HG02571 (cell line): Measurements from ENCODE around the gene C13orf46.

Experiments used
- ATAC-seq: cut with Tn5 transposase; IDR thresholded peaks from one replicate; pipeline ENCODE4 v1.9.1; 2021; ENCODE audit warnings: mild to moderate bottlenecking, moderate library complexity; ENCODE audit not compliant: unreplicated experiment

The C13orf46 gene

GRCh38 chr13:113972451-113973217 is 1.2 kb downstream of the C13orf46 start:
- ATAC-seq: no peak

- ATAC-seq: no peak
These were observed 2.2 kb downstream of the C13orf46 start for GRCh38 chr13:113971471-113972231.

- ATAC-seq: no peak
These were observed 2.9 kb downstream of the C13orf46 start for GRCh38 chr13:113970810-113971470.

DNA sequence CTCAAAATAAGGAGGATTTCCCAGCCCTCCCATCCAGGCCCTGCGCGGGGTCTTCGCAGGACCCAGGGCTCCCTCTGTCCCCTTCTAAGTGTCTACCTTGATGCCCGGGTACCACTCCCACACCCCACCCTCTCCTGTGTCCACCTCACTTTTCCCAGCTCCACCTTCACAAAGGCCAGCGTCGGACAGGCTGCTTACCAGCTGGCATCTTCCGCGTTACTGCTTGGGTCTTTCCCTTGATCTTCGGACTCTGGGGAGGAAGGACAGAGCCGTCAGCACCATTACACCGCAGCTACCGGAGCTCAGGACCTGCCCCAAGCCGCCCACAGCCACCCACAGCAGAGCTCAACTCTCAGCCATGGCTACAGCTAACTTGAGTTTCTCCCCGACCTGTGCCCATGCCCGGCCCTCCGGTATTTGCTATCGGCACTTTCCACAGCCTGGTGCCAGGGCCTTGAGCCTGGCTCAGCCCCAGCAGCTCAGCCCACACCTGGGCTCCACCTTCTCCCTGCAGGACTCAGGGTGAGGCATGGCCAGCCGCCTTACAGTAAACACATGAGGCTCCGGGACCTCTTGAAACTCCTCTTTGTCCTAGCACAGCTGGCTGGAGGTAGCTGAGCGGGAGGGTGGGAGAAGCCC is 3.8 kb downstream of the C13orf46 start:
- no peak for ATAC-seq

- ATAC-seq: no peak
These were observed 4.4 kb downstream of the C13orf46 start for GRCh38 chr13:113969311-113969972.

- no peak for ATAC-seq
These were observed 5.2 kb downstream of the C13orf46 start for GRCh38 chr13:113968463-113969310.

GRCh38 chr13:113967729-113968462 is 6.0 kb downstream of the C13orf46 start:
- no peak for ATAC-seq

DNA sequence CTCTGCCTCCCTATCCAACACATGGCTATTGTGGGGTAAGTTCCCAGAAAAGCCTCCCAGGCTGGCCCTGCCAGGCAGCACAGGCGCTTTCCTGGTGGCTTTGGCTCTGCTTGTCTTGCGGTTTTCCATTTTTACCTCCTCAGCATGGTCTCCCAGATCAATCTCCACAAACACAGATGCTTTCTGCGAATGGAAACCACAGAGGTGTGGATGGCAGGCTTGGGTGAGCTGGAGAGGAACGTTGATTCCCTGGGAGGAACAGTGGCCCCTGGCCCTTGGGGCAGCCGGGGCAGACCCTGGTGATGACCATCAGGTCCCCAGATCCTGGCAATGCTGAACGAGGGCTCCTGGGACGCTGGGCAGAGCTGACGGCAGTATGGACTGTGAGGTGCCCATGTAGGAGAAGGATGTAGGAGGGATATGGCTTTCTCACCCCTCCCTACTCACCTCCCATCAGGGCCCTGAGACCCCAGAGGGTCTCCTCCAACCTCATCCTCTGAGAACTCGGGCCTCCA is 6.6 kb downstream of the C13orf46 start:
- ATAC-seq: no peak

DNA sequence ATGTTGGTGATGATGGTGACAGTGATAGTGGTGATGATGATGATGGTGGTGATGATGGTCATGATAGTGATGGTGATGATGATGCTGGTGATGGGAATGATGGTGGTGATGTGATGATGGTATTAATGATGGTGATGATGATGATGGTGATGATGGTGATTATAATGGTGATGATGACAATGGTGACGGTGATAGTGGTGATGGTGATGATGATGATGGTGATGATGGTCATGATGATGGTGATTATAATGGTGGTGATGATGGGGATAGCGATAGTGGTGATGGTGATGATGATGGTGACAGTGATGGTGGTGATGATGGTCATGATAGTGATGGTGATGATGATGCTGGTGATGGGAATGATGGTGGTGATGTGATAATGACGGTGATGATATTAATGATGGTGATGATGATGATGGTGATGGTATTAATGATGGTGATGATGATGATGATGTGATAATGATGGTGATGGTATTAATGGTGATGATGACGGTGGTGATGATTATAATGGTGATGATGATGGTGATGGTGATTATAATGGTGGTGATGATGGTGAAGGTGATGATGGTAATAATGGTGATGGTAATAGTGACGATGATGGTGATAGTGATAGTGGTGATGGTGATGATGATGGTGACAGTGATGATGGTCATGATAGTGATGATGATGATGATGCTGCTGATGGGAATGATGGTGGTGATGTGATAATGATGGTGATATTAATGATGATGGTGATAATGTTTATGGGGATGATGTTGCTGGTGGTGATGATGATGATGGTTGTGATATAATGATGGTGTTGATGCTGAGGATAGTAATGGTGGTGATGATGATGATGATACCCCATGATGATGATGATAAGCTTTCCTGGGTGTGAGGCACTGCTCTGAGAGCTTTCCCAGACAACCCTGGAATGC is 7.7 kb downstream of the C13orf46 start:
- no peak for ATAC-seq

- ATAC-seq: no peak
These were observed 8.4 kb downstream of the C13orf46 start for GRCh38 chr13:113965383-113965874.

DNA sequence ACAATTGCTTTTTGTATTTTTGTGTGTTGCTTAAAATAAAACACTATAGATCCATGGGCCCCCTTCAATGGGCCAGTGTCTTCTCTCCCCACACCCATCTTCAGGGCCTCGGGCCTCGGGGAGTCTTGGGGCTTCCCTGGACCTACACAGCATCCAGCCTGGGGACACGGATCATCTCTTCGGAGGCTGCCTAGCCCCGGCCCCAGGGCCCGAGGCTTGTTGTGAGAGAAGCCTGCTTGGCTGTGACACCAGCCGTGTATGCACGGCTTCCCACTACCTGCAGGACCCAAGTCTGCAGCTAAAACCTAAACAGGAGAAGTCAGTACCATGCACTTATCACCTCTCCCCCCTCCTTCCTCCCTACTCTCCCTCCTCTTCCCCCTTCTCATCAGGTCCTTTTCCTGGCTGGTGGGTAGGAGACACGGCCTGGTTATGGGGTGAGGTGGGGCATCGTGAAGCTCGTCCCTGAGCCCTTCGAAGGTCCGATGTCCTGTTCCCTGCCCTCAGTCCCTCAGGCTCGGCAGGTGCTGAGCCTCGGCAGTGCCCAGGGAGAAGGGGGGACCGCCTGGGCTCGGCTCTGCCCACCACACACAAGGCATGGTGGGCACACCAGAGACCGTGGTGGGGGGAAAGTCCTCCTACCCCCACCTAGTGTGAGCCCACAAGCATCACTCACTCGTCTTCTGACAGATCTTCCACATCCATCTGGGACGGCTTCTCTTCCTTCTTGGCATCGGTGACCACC is 9.5 kb downstream of the C13orf46 start:
- no peak for ATAC-seq

DNA sequence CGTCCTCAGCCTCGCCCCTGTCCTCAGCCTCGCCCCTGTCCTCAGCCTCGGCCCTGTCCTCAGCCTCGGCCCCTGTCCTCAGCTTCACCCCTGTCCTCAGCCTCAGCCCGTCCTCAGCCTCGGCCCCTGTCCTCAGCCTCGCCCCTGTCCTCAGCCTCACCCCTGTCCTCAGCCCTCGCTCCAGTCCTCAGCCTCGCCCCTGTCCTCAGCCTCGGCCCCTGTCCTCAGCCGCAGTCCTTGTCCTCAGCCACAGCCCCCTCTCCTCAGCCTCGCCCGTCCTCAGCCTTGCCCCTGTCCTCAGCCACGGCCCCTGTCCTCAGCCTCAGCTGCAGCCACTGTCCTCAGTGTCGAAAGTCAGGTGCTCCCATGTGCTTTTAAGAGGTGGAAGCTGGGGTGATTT is 10.5 kb downstream of the C13orf46 start:
- no peak for ATAC-seq

GRCh38 chr13:113962975-113963374 is 10.9 kb downstream of the C13orf46 start:
- ATAC-seq: no peak

DNA sequence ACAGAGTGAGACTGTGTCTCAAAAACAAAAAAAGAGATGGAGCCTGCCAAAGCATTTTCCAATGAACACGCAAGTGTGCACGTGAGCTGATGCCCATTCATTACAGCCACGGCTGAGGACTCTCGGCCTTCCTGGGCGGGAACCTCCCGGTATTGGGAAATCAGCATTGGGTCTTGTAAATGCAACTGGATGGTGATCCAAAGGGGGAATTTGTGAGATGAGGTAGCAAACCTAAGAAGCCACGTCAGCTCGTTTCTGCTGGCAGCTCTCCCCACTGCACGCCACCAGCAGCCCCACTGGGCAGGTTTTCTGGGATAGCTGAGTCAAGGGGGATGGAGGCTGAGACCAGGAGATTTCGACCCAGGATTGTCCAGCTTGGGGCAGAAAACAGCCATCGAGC is 11.5 kb downstream of the C13orf46 start:
- ATAC-seq: no peak

DNA sequence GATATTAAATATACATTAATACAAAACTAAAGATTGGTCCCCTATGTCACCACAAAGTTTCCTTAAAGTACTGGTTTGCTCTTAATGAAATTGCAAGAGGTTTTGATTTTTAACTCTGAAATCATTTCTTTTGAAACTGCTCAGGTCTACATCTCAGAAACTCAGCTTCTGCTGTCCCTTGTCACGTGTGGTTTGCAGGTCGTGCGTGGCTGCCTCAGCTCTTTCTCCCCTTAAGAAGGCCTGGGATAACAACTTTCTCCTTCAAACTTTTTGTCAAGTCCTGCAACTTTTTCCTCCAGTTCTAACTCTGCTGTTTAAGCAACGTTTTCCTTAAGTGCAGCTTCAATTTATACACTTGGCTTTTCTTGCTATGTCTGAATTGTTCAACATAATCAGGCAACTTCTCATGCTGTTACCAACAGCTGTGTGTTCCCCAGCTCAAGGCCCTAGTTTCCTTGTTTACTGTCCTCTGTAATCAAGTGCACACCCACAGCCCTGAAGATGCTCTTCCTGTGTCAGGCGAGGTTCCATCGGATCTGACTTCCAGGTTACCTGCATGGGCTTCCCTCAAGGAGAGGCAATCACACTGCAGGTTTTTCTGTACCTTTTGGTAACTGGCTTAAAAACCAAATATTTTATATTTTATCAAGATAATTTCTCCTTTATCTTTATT is 13.5 kb downstream of the C13orf46 start:
- no peak for ATAC-seq

- ATAC-seq: no peak
These were observed 14.7 kb downstream of the C13orf46 start for GRCh38 chr13:113959198-113959597.
